ENCODE measurements around the gene STARD10. TPM values are rescaled to one million over a fixed set of nuclear protein-coding genes. Genes with fewer than 3 reads are reported as not detected.

STARD10 gene, protein sequence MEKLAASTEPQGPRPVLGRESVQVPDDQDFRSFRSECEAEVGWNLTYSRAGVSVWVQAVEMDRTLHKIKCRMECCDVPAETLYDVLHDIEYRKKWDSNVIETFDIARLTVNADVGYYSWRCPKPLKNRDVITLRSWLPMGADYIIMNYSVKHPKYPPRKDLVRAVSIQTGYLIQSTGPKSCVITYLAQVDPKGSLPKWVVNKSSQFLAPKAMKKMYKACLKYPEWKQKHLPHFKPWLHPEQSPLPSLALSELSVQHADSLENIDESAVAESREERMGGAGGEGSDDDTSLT
- 19.8 and 25.7 TPM in 2 replicates for total RNA-seq

DNA sequence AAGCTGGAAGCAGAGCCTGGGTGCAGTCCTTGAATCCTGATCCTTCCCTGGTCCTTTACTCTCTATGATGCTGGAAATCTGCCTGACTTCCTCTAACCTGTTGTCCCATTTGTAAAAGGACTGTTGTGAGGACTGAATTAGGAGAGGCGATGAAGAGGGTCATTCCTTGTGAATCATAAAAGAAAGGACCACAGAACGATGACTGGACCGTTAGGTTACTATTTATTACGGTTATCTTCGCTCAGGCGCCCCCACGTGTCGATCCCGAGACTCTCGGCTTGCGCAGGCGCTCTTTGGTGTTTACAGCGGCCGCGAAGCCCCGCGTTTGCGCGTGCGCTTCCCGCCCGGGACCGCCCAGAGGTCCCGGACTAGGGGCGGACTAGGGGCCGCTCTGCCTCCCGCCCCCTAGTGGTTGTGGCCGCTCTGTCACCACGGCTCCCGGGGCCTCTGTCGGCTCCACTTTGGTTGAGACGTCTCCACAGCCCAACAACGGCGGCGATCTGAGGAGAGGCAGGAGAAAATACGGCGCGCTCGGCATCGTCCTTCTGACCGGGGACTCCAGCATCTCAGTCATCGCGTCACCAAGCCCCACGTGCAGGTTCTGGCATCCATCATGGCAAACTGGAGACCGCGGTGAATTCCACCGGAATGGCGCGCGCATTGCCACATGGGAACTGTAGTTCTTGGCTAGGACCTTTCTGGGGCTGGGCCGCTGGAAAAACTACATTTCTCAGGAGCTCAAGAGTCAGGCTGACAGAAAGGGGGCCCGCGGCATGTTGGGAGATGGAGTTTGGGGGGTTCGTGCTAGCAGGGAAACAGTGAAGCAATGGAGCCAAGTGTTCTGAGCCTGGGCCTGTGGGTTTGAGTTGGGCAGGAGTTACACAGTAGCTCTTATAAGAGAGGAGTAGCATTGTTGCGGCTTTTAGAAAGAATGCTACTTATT lies at the start of gene STARD10:
TSS of gene STARD10 (minus strand) at position 623 of the 943 bp plus-strand sequence. CDS start 12,866 bp downstream, outside the sequence.

DNA sequence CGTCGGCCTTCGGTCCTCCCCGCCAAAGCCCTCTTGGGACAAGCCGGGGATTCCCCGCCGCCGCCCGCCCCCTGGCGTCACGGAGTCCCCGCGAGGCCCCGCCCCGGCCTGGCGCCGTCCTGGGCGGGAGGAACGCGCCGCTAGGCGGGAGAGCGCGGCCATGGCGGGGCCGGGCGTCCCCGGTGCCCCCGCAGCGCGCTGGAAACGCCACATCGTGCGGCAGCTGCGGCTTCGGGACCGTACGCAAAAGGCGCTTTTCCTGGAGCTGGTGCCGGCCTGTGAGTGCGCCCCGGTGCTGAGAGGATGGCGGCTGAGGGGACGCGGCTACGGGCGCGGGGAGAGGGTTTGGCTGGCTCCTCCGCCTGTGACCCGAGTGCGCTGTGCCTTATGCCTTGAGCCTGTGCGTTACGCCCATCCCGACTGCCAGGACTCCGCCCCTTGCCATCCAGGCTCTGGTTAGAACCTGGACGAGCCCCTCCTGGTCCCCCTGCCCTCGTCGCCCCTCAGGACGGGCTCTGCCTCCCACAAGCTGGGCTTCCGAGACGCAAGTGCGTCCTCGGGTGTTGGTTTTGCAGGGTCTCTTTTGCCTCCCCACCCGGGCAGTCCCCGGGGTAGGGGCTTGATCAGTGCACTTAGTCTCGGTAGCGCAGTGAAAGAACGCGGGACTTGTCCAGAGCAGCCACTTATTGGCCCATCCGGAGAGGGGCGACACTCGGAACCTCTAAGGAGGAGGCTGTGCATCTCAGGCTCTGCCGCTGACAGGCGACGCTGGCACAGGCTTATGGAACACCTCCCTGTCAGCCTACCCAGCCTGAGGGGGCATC lies 20.7 kb upstream of the STARD10 start, which contains the start of gene ATG16L2:
TSS of gene ATG16L2 (plus strand) at position 126 of the 824 bp plus-strand sequence. CDS start at position 161, 35 bp downstream.

DNA sequence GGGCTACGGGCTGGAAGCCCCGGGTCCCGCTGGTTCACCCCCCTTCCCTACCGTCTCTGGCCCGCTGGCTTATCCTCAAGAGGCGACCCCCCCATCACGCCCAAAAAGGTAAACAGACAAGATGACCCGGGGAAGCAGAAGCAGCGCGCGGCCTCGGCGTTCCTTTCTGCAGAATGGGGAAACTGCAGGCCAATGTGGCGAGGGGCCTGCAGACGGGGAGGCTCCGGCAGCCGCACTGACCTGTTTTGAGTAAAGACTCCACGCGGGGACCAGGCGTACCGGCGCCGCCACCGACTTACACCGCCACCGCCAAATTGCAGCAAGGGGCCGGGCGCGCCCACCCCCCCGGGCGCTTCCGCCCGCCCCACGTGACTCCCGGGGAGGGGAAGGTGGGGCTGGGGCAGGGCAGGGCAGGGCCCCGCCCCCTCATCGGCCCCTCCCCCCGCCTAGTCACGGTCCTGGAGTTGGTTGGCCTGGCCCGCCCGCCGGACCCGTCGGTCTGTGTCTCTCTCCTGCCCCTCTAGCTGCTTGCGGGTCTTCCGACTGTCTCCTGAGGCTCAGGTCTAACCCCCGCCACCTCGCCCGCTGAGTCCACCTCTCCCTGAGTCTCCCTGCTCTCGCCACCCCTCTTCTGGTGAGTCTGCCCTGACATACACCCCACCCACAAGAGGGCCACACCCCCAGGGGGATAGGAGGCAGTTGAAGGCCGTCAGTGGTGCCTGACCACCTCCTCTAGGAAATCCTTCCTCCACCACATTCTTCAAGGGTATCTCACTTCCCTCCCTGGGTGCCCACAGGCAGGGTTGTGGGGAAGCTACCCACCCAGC lies 41.5 kb downstream of the STARD10 start, which contains the start of gene ARAP1:
TSS of gene ARAP1 (minus strand) at position 321 of the 827 bp plus-strand sequence. CDS start 25,280 bp downstream, outside the sequence.

Other genes starting within 250 kb of the STARD10 start
- 1.4 and 5.5 TPM in 2 replicates for gene PDE2A, start 119.6 kb downstream of the STARD10 start, total RNA-seq
- 44.2 and 70.5 TPM in 2 replicates for gene ARAP1, start 41.6 kb downstream of the STARD10 start, total RNA-seq
- gene ATG16L2, start 20.4 kb upstream of the STARD10 start, total RNA-seq: 8.1 and 13.7 TPM in 2 replicates